GM18867 (cell line): ENCODE measurements around the gene SLC9A7.
A peak's percentile ranks its signal among the peaks of the same experiment; 100 is the strongest.
"Not testable (repeated sequence)": the region's sequence is repeated elsewhere in the genome, so short reads cannot be mapped to it uniquely, and the experiment has no call there.

Experiments used
- ATAC-seq: cut with Tn5 transposase; IDR thresholded peaks from one replicate; pipeline ENCODE4 v1.9.1; 2021; ENCODE audit warnings: mild to moderate bottlenecking, moderate library complexity; ENCODE audit not compliant: unreplicated experiment

Gene SLC9A7

GRCh38 chrX:46758956-46759644 is at the start of gene SLC9A7:
SLC9A7 (minus strand) TSS chrX:46759118; CDS start chrX:46759029, 89 bp downstream.
- ATAC-seq, result peak; percentile 69

GRCh38 chrX:46805270-46805669 is 46.4 kb upstream of the SLC9A7 start:
- ATAC-seq, result no peak

GRCh38 chrX:46803140-46803539 is 44.2 kb upstream of the SLC9A7 start:
- no peak for ATAC-seq

GRCh38 chrX:46796574-46797191 is 37.8 kb upstream of the SLC9A7 start:
- peak; percentile 67 for ATAC-seq

- no peak for ATAC-seq
Measured at GRCh38 chrX:46793386-46794143, 34.6 kb upstream of the SLC9A7 start.

GRCh38 chrX:46792810-46793188 is 33.9 kb upstream of the SLC9A7 start:
- ATAC-seq, result no peak

GRCh38 chrX:46791927-46792809 is 33.2 kb upstream of the SLC9A7 start:
- peak; percentile 50 for ATAC-seq

- ATAC-seq, result no peak
Measured at GRCh38 chrX:46788902-46789301, 30.0 kb upstream of the SLC9A7 start.

- not testable (repeated sequence) for ATAC-seq
Measured at GRCh38 chrX:46784437-46784836, 25.5 kb upstream of the SLC9A7 start.

GRCh38 chrX:46782034-46782433 is 23.1 kb upstream of the SLC9A7 start:
- no peak for ATAC-seq

- no peak for ATAC-seq
Measured at GRCh38 chrX:46777971-46778810, 19.3 kb upstream of the SLC9A7 start.

- ATAC-seq, result no peak
Measured at GRCh38 chrX:46770817-46771163, 11.9 kb upstream of the SLC9A7 start.

- ATAC-seq, result no peak
Measured at GRCh38 chrX:46770000-46770816, 11.3 kb upstream of the SLC9A7 start.

- ATAC-seq, result no peak
Measured at GRCh38 chrX:46762963-46763362, 4.0 kb upstream of the SLC9A7 start.

GRCh38 chrX:46759645-46759974 is 692 bp upstream of the SLC9A7 start:
- no peak for ATAC-seq

- peak; percentile 17 for ATAC-seq
Measured at GRCh38 chrX:46758163-46758955, 559 bp downstream of the SLC9A7 start.

- ATAC-seq, result no peak
Measured at GRCh38 chrX:46757593-46757992, 1.3 kb downstream of the SLC9A7 start.

- no peak for ATAC-seq
Measured at GRCh38 chrX:46757052-46757451, 1.9 kb downstream of the SLC9A7 start.

- ATAC-seq, result no peak
Measured at GRCh38 chrX:46755671-46756070, 3.2 kb downstream of the SLC9A7 start.
